Upper lobe of right lung (tissue), 1 donor: Measurements from ENCODE around the gene CMC4. TPM values are rescaled to one million over a fixed set of nuclear protein-coding genes. Genes with fewer than 3 reads are reported as not detected.

Source experiments
- ATAC-seq: fragments of 200-7000 bp; cut with Tn5 transposase; one replicate; pipeline ENCODE4 v1.9.1; 2020; ENCODE audit warnings: mild to moderate bottlenecking, moderate library complexity
- DNase-seq: peaks from one replicate; pipeline ENCODE4 v3.0.0-alpha.2; 2020
- H3K27ac ChIP-seq: fragments of 200-600 bp; one replicate; pipeline ENCODE4 v1.8.0; 2022
- H3K27me3 ChIP-seq: fragments of 200-600 bp; one replicate; pipeline ENCODE4 v1.8.0; 2022; ENCODE audit warnings: mild to moderate bottlenecking
- H3K36me3 ChIP-seq: fragments of 200-600 bp; one replicate; pipeline ENCODE4 v1.8.0; 2022
- H3K4me1 ChIP-seq: fragments of 200-600 bp; one replicate; pipeline ENCODE4 v1.8.0; 2022
- H3K4me3 ChIP-seq: fragments of 200-600 bp; one replicate; pipeline ENCODE4 v1.8.0; 2022; ENCODE audit warnings: mild to moderate bottlenecking
- H3K9me3 ChIP-seq: fragments of 200-600 bp; one replicate; pipeline ENCODE4 v1.8.0; 2022
- CTCF ChIP-seq: fragments of 200-600 bp; IDR thresholded peaks from one replicate; pipeline ENCODE4 v1.8.0; 2022; ENCODE audit warnings: antibody characterized with exemption
- intact Hi-C: fragments of 100-400 bp; cut with DNase I; formaldehyde crosslinking; loops from one replicate; pipeline ENCODE4 v1.11.0; 2022
- total RNA-seq: library from RNA; stranded (reverse); fragmentation: NEBNext Ultra II Directional; extraction: Animal tissue kit (Norgen Biotek cat#: 25700); gene quantifications from one replicate; pipeline ENCODE4 v1.2.1, GENCODE V29; 2021
- donor health status: DM: no; HTN: yes; CAD: no; lungs with severe emphysema.

CMC4 gene
- total RNA-seq, 1 donor from 2014 or later, result 6.6 TPM

- H3K9me3 ChIP-seq, result no peaks in the 10 kb centered on the region
- no peaks in the 10 kb centered on the region for H3K27me3 ChIP-seq
- no peak overlapping the region for H3K27ac ChIP-seq
- H3K4me1 ChIP-seq, result no peaks in the 10 kb centered on the region
- intact Hi-C loops, result loop anchor here (5.0 kb wide), 1 partner anchor 71 kb away; no protein-coding TSS in a partner anchor
- DNase-seq, result no peak
- ATAC-seq, result no peak
- H3K36me3 ChIP-seq, result peaks cover 8% of the 10 kb centered on the region
- no peak for TF ChIP-seq CTCF
- H3K4me3 ChIP-seq, result no peak overlapping the region
Observed at GRCh38 chrX:155052738-155053498, 18.0 kb downstream of the CMC4 start.

GRCh38 chrX:155048977-155049619 lies 21.8 kb downstream of the CMC4 start:
- no peaks in the 10 kb centered on the region for H3K27me3 ChIP-seq
- peak; percentile 62 for ATAC-seq
- intact Hi-C loops, result no loop called here
- H3K36me3 ChIP-seq, result peaks cover 8% of the 10 kb centered on the region
- no peaks in the 10 kb centered on the region for H3K4me1 ChIP-seq
- peak; percentile 54 for TF ChIP-seq CTCF
- no peaks in the 10 kb centered on the region for H3K9me3 ChIP-seq
- DNase-seq, result no peak
- H3K27ac ChIP-seq, result no peak overlapping the region
- no peak overlapping the region for H3K4me3 ChIP-seq

GRCh38 chrX:155046811-155047528 lies 24.0 kb downstream of the CMC4 start:
- no peaks in the 10 kb centered on the region for H3K9me3 ChIP-seq
- H3K36me3 ChIP-seq, result peaks cover 2% of the 10 kb centered on the region
- no peaks in the 10 kb centered on the region for H3K4me1 ChIP-seq
- no peak overlapping the region for H3K27ac ChIP-seq
- no peak overlapping the region for H3K4me3 ChIP-seq
- H3K27me3 ChIP-seq, result no peaks in the 10 kb centered on the region
- TF ChIP-seq CTCF, result no peak
- DNase-seq, result no peak
- ATAC-seq, result no peak
- intact Hi-C loops, result no loop called here

GRCh38 chrX:155046129-155046810 lies 24.7 kb downstream of the CMC4 start:
- no peak for TF ChIP-seq CTCF
- no peaks in the 10 kb centered on the region for H3K4me1 ChIP-seq
- no peak overlapping the region for H3K4me3 ChIP-seq
- no peaks in the 10 kb centered on the region for H3K27me3 ChIP-seq
- H3K36me3 ChIP-seq, result no peaks in the 10 kb centered on the region
- ATAC-seq, result no peak
- H3K27ac ChIP-seq, result no peak overlapping the region
- intact Hi-C loops, result no loop called here
- DNase-seq, result no peak
- H3K9me3 ChIP-seq, result no peaks in the 10 kb centered on the region

GRCh38 chrX:155035688-155036087 lies 35.2 kb downstream of the CMC4 start:
- DNase-seq (no peak), ATAC-seq (no peak)
- no peak overlapping the region for H3K4me3 ChIP-seq
- peaks cover 10% of the 10 kb centered on the region for H3K36me3 ChIP-seq
- H3K4me1 ChIP-seq, result no peaks in the 10 kb centered on the region
- intact Hi-C loops, result no loop called here
- no peak overlapping the region for H3K27ac ChIP-seq
- no peak for TF ChIP-seq CTCF
- no peaks in the 10 kb centered on the region for H3K27me3 ChIP-seq
- H3K9me3 ChIP-seq, result no peaks in the 10 kb centered on the region
